Activated naive CD8-positive, alpha-beta T cell treated with anti-CD3 and anti-CD28 coated beads, Interleukin-2, amount 10 ng/mL, durations not matched to agents 7 days and 5 days (primary cell): ENCODE data around the gene NUP88. TPM values are rescaled to one million over a fixed set of nuclear protein-coding genes. Genes with fewer than 3 reads are reported as not detected.
A peak's percentile ranks its signal among the peaks of the same experiment; 100 is the strongest.
"Not testable (repeated sequence)": the region's sequence is repeated elsewhere in the genome, so short reads cannot be mapped to it uniquely, and the experiment has no call there.

Source experiments
- ATAC-seq: fragments of 150-1000 bp; cut with Tn5 transposase; one replicate; pipeline ENCODE4 v1.10.0; 2021; ENCODE audit warnings: low read depth, moderate library complexity
- POLR2A ChIA-PET: fragments of 350-600 bp; sonication (Branson Sonifier 250); formaldehyde crosslinking; loops from one replicate; lab custom pipeline; 2021; ENCODE audit warnings: antibody characterized with exemption; lab: Charles Lee
- DNase-seq: peaks from one replicate; pipeline ENCODE4 v3.0.0; 2021
- H3K27ac Mint-ChIP-seq: one replicate; pipeline ENCODE4 v1.8.0; 2022; ENCODE audit warnings: mild to moderate bottlenecking, mixed read lengths
- H3K27me3 Mint-ChIP-seq: one replicate; pipeline ENCODE4 v1.8.0; 2022; ENCODE audit warnings: mild to moderate bottlenecking, moderate library complexity, mixed read lengths
- H3K36me3 Mint-ChIP-seq: one replicate; pipeline ENCODE4 v1.8.0; 2021; ENCODE audit warnings: mild to moderate bottlenecking, mixed read lengths
- H3K4me1 Mint-ChIP-seq: one replicate; pipeline ENCODE4 v1.8.0; 2021; ENCODE audit warnings: mixed read lengths
- H3K4me3 Mint-ChIP-seq: one replicate; pipeline ENCODE4 v1.8.0; 2022; ENCODE audit warnings: mild to moderate bottlenecking, moderate library complexity, mixed read lengths
- H3K9me3 Mint-ChIP-seq: one replicate; pipeline ENCODE4 v1.8.0; 2021; ENCODE audit warnings: mixed read lengths
- total RNA-seq, 2 experiments: library from RNA; stranded (reverse); gene quantifications; one replicate each; pipeline ENCODE4 v1.2.3, GENCODE V29; 2021

NUP88 gene
- total RNA-seq, 2 experiments from 2014 or later = 93.6 to 99.5 TPM

DNA sequence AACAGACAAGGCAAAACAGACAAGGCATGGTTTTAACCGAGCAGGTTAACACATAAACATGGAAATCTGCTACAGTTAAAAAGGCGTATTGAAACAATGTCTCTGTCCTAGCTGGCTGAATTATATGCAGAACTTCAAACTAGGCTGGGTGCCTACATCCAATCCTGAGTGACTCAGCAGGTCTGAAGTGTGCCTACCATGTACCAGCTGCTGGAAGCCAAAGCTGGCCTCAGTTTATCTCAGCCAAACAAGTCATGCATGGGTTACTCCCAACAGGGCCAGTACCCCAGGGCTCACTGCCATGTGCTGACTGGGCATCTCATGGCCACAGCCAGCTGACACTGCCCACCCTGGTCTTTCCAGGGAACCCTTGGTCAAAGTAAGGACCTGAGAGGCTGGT lies 15.5 kb upstream of the NUP88 start:
- no peaks in the 10 kb centered on the region for H3K27me3 Mint-ChIP-seq
- H3K9me3 Mint-ChIP-seq = no peaks in the 10 kb centered on the region
- POLR2A ChIA-PET = interaction anchor here (0.6 to 0.7 kb wide), 3 partner anchors 14 to 226 kb away, joined by 3 to 5 read pairs (median 3); no protein-coding TSS in a partner anchor
- H3K4me3 Mint-ChIP-seq = no peak overlapping the region
- ATAC-seq = no peak
- H3K4me1 Mint-ChIP-seq = peaks cover 33% of the 10 kb centered on the region
- peak overlapping the region; percentile 6 for H3K27ac Mint-ChIP-seq
- H3K36me3 Mint-ChIP-seq = peaks cover 38% of the 10 kb centered on the region
- no peak for DNase-seq

DNA sequence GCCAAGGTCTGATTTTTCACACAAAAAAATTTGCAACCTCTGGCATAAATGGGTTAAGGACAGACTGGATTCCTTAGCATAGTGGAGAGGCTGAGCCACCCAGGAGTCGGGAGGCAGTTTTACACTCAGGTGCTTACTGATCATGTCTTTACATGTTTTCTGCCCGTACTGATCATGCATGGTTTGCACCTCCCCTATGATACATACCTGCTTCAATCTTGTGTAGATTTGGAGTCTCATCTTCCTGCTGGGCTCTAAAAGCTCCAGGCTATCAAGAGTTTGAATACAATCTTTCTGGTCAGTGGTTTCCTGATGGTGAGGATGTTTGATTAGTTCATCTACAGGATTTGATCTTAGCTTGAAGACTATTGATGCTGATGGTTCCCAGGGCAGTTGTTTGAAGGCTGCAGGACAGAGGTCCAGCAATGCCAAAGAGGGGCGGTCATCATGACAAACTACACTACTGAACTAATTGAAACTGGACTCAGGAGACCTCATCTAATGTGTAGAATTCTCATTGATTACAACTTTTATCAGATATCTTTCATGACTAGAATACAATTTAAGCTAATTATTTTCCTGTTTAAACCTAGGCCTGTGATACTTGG lies 12.6 kb upstream of the NUP88 start:
- DNase-seq (no peak), ATAC-seq (no peak)
- H3K9me3 Mint-ChIP-seq = no peaks in the 10 kb centered on the region
- POLR2A ChIA-PET = interaction anchor here (1.0 kb wide), 1 partner anchor 9 kb away, joined by 5 read pairs; no protein-coding TSS in a partner anchor
- H3K4me3 Mint-ChIP-seq = no peak overlapping the region
- H3K27me3 Mint-ChIP-seq = no peaks in the 10 kb centered on the region
- peak overlapping the region; percentile 6 for H3K27ac Mint-ChIP-seq
- H3K36me3 Mint-ChIP-seq = peaks cover 38% of the 10 kb centered on the region
- H3K4me1 Mint-ChIP-seq = peaks cover 17% of the 10 kb centered on the region

DNA sequence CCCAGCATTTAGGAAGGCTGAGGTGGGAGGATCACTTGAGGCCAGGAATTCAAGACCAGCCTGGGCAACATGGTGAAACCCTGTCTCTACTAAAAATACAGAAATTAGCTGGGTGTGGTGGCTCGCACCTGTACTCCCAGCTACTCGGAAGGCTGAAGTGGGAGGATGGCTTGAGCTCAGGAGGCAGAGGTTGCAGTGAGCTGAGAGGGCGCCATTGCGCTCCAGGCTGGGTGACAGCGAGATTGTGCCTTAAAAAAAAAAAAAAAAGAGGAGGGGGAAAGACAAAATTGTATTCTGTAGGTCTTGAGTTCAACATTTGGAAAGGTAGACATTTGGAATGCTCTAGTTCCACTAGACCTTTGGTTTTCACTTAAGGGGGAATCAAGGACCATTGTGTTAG lies 11.8 kb upstream of the NUP88 start:
- H3K9me3 Mint-ChIP-seq, POLR2A ChIA-PET, ATAC-seq, DNase-seq, H3K4me3 Mint-ChIP-seq, H3K27me3 Mint-ChIP-seq: not testable (repeated sequence)
- Mint-ChIP-seq H3K27ac (peak overlapping the region; percentile 9), H3K36me3 (peaks cover 31% of the 10 kb centered on the region), H3K4me1 (peaks cover 11% of the 10 kb centered on the region)

DNA sequence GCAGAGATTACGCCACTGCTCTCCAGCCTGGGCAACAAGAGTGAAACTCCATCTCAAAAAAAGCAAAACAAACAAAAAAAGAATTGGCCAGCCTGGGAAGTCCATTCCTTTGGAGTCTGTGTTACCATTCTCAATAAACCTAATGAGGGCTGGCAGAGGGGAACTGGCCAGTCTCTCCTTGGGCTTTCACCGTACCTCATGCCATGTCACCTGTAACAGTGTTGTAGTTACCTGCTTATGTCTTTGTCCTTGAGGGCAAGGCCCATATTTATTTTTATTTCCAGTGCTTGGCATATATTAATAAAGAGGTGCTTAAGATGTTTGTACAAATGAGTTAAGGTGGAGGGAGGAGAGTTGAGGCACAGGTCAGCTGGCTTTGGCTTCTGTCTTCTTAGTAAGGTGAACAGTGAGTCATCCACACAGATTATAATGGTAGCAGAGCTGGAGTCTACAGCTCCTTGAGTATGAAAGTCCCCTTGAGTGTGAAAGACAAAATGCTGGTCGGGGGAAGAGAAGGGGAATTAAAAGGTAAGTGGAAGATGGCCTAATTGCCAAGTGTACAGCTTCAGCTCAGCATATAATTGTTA lies 11.0 kb upstream of the NUP88 start:
- Mint-ChIP-seq H3K4me3 (no peak overlapping the region), H3K36me3 (peaks cover 31% of the 10 kb centered on the region), H3K4me1 (peaks cover 10% of the 10 kb centered on the region), H3K27ac (no peak overlapping the region), H3K9me3 (no peaks in the 10 kb centered on the region), H3K27me3 (no peaks in the 10 kb centered on the region)
- ATAC-seq = no peak
- POLR2A ChIA-PET = no interaction called here
- no peak for DNase-seq

DNA sequence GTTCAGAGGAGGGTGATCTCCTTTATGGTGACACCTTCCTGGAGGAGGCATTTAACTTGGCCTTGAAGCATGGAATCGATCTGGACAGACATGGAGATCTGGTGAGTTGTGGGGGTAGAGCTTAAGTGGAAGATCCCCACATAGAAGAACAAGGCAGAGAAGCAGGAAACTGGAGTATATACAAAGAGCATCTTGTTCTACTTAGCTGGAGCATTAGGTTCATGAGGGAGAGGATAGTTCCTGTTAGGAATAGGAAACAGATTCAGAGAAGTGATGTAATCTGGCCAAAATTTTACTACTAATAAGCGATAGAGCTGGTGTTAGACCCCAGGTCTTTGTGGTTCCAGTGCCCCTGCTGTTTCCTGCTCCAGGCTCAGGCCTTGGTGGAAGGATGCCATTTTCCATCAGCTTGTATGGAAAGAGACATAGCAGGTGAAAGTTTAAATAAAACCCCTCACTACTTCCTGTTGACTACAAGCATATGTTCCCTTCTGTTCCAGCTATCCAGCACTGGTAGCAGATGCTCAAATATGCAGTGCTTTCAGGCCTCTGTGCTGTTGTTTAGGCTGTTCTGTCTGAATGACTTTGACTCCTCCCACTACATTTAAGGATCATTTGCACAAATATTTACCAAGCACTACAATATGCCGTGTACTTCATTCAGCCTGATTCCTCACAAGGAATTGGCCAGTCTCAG lies 9.9 kb upstream of the NUP88 start:
- POLR2A ChIA-PET = interaction anchor here (0.5 to 1.0 kb wide), 4 partner anchors 10 to 48 kb away, joined by 4 read pairs; partner anchors contain the start of gene C1QBP
- peaks cover 29% of the 10 kb centered on the region for H3K36me3 Mint-ChIP-seq
- DNase-seq (no peak), ATAC-seq (no peak)
- H3K9me3 Mint-ChIP-seq = no peaks in the 10 kb centered on the region
- H3K27ac Mint-ChIP-seq = peak overlapping the region; percentile 26
- no peaks in the 10 kb centered on the region for H3K27me3 Mint-ChIP-seq
- no peak overlapping the region for H3K4me3 Mint-ChIP-seq
- H3K4me1 Mint-ChIP-seq = peaks cover 13% of the 10 kb centered on the region

DNA sequence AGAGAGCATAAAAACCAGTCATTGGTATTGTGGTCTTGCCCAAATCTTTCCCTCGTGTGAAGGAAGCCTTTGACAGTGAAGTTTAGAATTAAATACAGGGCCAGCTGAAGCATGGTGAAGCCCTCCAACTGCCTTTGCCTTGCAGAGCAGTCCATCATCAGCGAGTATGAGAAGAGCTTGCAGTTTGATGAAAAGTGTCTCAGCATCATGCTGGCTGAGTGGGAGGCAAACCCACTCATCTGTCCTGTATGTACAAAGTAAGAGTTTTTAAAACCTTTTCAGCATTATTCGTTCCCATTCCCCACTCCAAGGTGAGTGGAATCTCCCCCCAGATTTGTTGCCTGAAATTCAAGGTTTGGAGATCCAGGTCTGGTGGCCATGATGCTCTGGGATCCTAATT lies 6.4 kb upstream of the NUP88 start:
- H3K27me3 Mint-ChIP-seq = no peaks in the 10 kb centered on the region
- H3K9me3 Mint-ChIP-seq = no peaks in the 10 kb centered on the region
- H3K27ac Mint-ChIP-seq = no peak overlapping the region
- H3K4me1 Mint-ChIP-seq = peaks cover 16% of the 10 kb centered on the region
- H3K36me3 Mint-ChIP-seq = peaks cover 27% of the 10 kb centered on the region
- DNase-seq = no peak
- no peak overlapping the region for H3K4me3 Mint-ChIP-seq
- ATAC-seq = no peak
- POLR2A ChIA-PET = no interaction called here

DNA sequence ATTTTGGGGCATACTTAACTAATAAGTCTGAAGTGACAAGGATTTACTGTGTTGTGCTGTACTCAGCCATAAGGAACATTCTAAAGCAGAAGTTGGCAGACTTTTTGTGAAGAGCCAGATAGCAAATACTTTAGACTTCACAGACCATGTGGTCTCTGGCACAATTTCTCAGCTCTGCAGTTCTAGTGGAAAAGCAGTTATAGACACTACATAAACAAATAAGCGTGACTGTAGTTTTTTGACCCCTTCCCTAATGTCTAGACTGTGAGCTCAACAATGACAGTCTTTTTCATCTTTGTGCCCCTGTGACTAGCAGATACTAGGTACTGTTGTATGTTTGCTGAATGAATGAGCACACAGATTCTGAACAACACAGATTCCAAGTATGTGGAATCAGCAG lies 5.4 kb upstream of the NUP88 start:
- POLR2A ChIA-PET = interaction anchor here (0.7 to 3.0 kb wide), 2 partner anchors 13 to 55 kb away, joined by 6 to 10 read pairs; partner anchors contain the start of gene C1QBP
- peak overlapping the region; percentile 34 for H3K27ac Mint-ChIP-seq
- H3K4me3 Mint-ChIP-seq = no peak overlapping the region
- H3K36me3 Mint-ChIP-seq = peaks cover 24% of the 10 kb centered on the region
- H3K9me3 Mint-ChIP-seq = no peaks in the 10 kb centered on the region
- peaks cover 20% of the 10 kb centered on the region for H3K4me1 Mint-ChIP-seq
- no peaks in the 10 kb centered on the region for H3K27me3 Mint-ChIP-seq
- ATAC-seq = no peak
- no peak for DNase-seq

DNA sequence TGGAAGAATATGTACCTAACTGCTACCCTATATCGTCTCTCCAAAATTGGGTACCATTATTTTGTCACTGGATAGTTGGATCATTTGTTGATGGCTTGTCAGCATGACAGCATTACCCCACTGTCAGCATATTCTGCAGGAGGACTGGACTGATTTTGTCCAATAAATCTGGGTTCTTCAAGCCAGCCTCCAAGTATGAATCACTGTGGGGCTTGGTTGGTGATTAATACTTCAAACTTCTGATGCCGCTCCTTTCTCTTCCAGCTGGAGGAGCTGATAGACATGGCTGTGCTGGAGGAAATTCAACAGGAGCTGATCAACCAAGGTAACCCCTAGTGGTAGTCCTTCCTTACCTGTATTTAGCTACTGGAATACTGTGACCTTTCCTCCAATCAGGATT lies 3.0 kb upstream of the NUP88 start:
- peaks cover 25% of the 10 kb centered on the region for H3K4me1 Mint-ChIP-seq
- DNase-seq (no peak), ATAC-seq (no peak)
- peaks cover 18% of the 10 kb centered on the region for H3K36me3 Mint-ChIP-seq
- no peaks in the 10 kb centered on the region for H3K9me3 Mint-ChIP-seq
- H3K27me3 Mint-ChIP-seq = no peaks in the 10 kb centered on the region
- no peak overlapping the region for H3K4me3 Mint-ChIP-seq
- POLR2A ChIA-PET = interaction anchor here (1.6 to 3.0 kb wide), 2 partner anchors 10 to 16 kb away, joined by 5 to 10 read pairs; partner anchors contain the start of gene C1QBP
- no peak overlapping the region for H3K27ac Mint-ChIP-seq

DNA sequence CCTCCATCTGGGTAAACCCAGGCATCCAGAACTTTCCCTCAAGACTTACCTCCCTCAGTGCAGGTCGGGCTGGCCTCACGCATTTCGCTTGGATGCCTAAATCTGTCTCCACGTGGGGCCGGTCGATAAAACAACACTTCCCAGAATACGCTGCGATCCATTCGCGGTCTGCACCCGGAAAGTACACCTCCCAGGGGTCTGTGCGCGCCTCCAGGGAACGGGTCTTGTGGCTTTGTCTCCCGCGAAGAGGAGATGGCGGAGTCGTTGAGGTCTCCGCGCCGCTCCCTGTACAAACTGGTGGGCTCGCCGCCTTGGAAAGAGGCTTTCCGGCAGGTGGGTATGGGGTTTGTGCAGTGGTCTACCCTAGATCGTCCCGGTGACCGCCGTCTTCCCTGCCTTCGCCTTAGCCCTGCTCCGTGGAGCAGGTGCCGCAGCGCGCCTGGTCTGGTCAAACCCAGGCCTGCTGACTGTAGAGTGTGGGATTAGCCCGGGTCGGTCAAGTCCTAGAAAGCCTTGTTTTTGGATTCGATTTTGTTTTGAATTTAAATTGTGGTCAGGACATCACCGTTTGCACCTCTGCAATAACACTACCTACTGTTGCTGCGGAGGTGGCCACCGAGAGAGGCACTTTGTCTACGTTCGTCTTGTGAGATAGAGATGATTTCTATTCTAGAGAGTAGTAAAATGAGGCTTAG lies 644 bp upstream of the NUP88 start, which contains the start of gene RPAIN:
Gene RPAIN (plus strand): TSS at position 224 of the 695 bp plus-strand sequence. CDS start 29 bp downstream, at position 253.
- Mint-ChIP-seq H3K9me3 (no peaks in the 10 kb centered on the region), H3K4me3 (peak within 1 kb of the TSS; percentile 100), H3K4me1 (peaks cover 28% of the 10 kb centered on the region), H3K36me3 (peaks cover 16% of the 10 kb centered on the region), H3K27ac (peak within 1 kb of the TSS; percentile 99), H3K27me3 (no peaks in the 10 kb centered on the region)
- POLR2A ChIA-PET = interaction anchor here (0.6 to 2.0 kb wide), 12 partner anchors 9 to 1277 kb away, joined by 3 to 21 read pairs (median 4); partner anchors contain the start of genes C1QBP, CYB5D2, DERL2 and MIS12
- peak; percentile 87 for DNase-seq
- ATAC-seq = peak; percentile 66

DNA sequence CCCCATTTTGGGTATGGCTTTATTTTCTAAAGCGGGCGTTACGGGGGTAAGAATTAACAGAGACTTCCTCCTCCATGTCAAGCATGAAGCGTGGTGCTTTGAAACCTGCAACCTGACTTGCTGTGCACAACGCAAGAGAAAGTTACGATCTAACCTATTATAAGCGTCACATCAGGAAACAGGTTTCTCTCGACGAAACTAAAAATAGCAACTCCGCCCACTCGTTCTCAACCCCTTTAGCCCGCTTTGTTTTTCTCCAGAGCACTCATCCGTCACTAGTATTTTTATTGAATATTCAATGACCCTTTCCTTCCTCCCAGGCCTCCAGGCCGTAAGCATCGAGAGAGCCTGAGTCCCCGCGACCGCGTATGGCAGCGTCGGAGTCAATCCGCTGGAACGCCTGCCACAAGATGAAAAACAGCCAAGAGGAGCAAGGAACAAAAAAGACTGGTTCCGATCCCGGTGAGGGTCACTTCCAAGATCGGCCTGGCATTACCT lies 555 bp downstream of the NUP88 start:
- Mint-ChIP-seq H3K4me1 (peaks cover 25% of the 10 kb centered on the region), H3K27ac (peak overlapping the region; percentile 99), H3K4me3 (peak overlapping the region; percentile 100), H3K36me3 (peaks cover 17% of the 10 kb centered on the region), H3K27me3 (no peaks in the 10 kb centered on the region), H3K9me3 (no peaks in the 10 kb centered on the region)
- POLR2A ChIA-PET = interaction anchor here (1.0 to 2.0 kb wide), 9 partner anchors 8 to 1276 kb away, joined by 3 to 21 read pairs (median 4); partner anchors contain the start of genes C1QBP, CYB5D2, DERL2 and MIS12
- DNase-seq = no peak
- ATAC-seq = peak; percentile 10

DNA sequence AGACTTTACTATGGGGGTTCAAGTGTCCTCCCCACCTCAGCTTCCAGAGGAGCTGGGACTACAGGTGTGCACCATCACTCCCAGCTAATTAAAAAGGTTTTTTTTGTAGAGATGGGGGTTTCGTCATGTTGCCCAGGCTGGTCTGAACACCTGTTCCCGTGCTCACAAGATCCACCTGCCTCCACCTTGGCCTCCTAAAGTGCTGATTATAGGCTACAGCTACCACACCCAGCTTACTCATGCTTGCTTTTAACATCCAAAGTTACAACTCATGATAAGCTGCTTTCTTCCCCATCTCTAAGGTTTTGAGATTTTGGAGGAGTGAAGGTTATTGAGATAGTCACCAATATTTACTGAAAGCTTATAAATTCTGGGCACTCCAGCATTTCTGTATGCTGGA lies 2.6 kb downstream of the NUP88 start:
- Mint-ChIP-seq H3K9me3 (no peaks in the 10 kb centered on the region), H3K4me1 (peaks cover 26% of the 10 kb centered on the region), H3K27ac (peak overlapping the region; percentile 21), H3K27me3 (no peaks in the 10 kb centered on the region), H3K4me3 (peak overlapping the region; percentile 64), H3K36me3 (peaks cover 17% of the 10 kb centered on the region)
- DNase-seq (no peak), ATAC-seq (no peak)
- POLR2A ChIA-PET = interaction anchor here (1.3 kb wide), 1 partner anchor 70 kb away, joined by 5 read pairs; the partner anchor contains the start of genes DERL2 and MIS12

DNA sequence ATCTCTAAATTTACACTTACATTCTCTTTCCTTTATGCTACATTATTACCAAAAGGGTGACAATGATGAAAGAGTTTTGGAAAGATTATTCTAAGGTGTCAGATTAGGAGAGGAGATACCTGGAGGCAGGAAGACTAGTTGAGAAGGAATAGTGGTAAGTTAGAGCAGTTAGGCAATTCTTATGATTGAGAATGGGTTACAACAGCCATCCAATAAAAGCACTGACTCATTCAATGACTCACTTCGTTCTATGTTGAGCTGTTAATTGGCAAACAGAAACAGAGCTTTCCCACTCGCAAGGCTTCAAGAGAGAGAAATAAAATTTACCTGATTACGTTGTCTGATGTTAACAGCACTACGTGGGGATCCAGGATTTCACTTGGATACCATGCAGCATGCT lies 5.8 kb downstream of the NUP88 start:
- Mint-ChIP-seq H3K9me3 (no peaks in the 10 kb centered on the region), H3K36me3 (peaks cover 26% of the 10 kb centered on the region), H3K27me3 (no peaks in the 10 kb centered on the region), H3K4me1 (peaks cover 19% of the 10 kb centered on the region), H3K27ac (no peak overlapping the region), H3K4me3 (no peak overlapping the region)
- POLR2A ChIA-PET = interaction anchor here (0.9 kb wide), 1 partner anchor 25 kb away, joined by 3 read pairs; the partner anchor contains the start of gene C1QBP
- no peak for DNase-seq
- no peak for ATAC-seq
